ENCODE measurements around the gene ARL2BP.

ARL2BP gene

GRCh38 chr16:57284209-57284951 lies 39.3 kb downstream of the ARL2BP start, which contains the start of gene PLLP:
PLLP (minus strand) TSS chr16:57284672; CDS start chr16:57284540, 132 bp downstream.
- DNase-seq: peak; percentile 66

GRCh38 chr16:57284952-57285363 lies 39.9 kb downstream of the ARL2BP start:
- DNase-seq: peak; percentile 65

- DNase-seq: no peak
Observed at GRCh38 chr16:57285379-57285778, 40.3 kb downstream of the ARL2BP start.

- DNase-seq: no peak
Observed at GRCh38 chr16:57289391-57290257, 44.6 kb downstream of the ARL2BP start.

GRCh38 chr16:57297856-57298255 lies 52.8 kb downstream of the ARL2BP start:
- peak; percentile 41 for DNase-seq

- DNase-seq: peak; percentile 65
Observed at GRCh38 chr16:57299009-57299718, 54.1 kb downstream of the ARL2BP start.

- DNase-seq: peak; percentile 93
Observed at GRCh38 chr16:57299719-57300386, 54.8 kb downstream of the ARL2BP start.

- DNase-seq: peak; percentile 97
Observed at GRCh38 chr16:57300387-57301125, 55.5 kb downstream of the ARL2BP start.

GRCh38 chr16:57301126-57301817 lies 56.2 kb downstream of the ARL2BP start:
- peak; percentile 48 for DNase-seq
